GM23338 (cell line): Measurements from ENCODE around the gene CD244. TPM values are rescaled to one million over a fixed set of nuclear protein-coding genes. Genes with fewer than 3 reads are reported as not detected.
A peak's percentile ranks its signal among the peaks of the same experiment; 100 is the strongest.

ENCODE experiments used
- ATAC-seq: fragments of 200-7000 bp; cut with Tn5 transposase; 3 replicates; pipeline ENCODE4 v1.9.1; 2020
- DNase-seq: peaks from one replicate; pipeline ENCODE4 v3.0.0-alpha.2; 2015; ENCODE audit warnings: low spot score
- H2AFZ ChIP-seq: fragments of 200-600 bp; sonication (generic); 2 replicates; pipeline ENCODE4 v1.8.0; 2016; ENCODE audit warnings: antibody characterized with exemption, mild to moderate bottlenecking, moderate library complexity
- H3F3A ChIP-seq: fragments of 200-600 bp; sonication (generic); replicated peaks from 2 replicates; pipeline ENCODE4 v1.8.0; 2017; ENCODE audit warnings: antibody characterized with exemption, mixed run types, low read depth
- H3K27ac ChIP-seq: fragments of 200-600 bp; sonication (generic); 2 replicates; pipeline ENCODE4 v1.6.1; 2016; ENCODE audit warnings: low read depth
- H3K27me3 ChIP-seq: fragments of 200-600 bp; sonication (generic); 2 replicates; pipeline ENCODE4 v1.8.0; 2016; ENCODE audit warnings: mild to moderate bottlenecking, mixed run types, moderate library complexity; ENCODE audit not compliant: insufficient read depth
- H3K36me3 ChIP-seq: fragments of 200-600 bp; sonication (generic); 2 replicates; pipeline ENCODE4 v1.8.0; 2016; ENCODE audit warnings: mild to moderate bottlenecking; ENCODE audit not compliant: insufficient read depth
- H3K4me1 ChIP-seq: fragments of 200-600 bp; sonication (generic); 2 replicates; pipeline ENCODE4 v1.8.0; 2016; ENCODE audit warnings: mild to moderate bottlenecking, moderate library complexity; ENCODE audit not compliant: insufficient read depth
- H3K4me2 ChIP-seq: fragments of 200-600 bp; sonication (generic); 2 replicates; pipeline ENCODE4 v1.7.1; 2017; ENCODE audit warnings: mixed run types
- H3K4me3 ChIP-seq: fragments of 200-600 bp; sonication (generic); 2 replicates; pipeline ENCODE4 v1.6.1; 2016; ENCODE audit warnings: mixed run types
- H3K79me2 ChIP-seq: fragments of 200-600 bp; sonication (generic); replicated peaks from 2 replicates; pipeline ENCODE4 v1.8.0; 2017; ENCODE audit warnings: mild to moderate bottlenecking; ENCODE audit not compliant: insufficient read depth
- H3K9me2 ChIP-seq: fragments of 200-600 bp; sonication (generic); 2 replicates; pipeline ENCODE4 v1.8.0; 2017; ENCODE audit not compliant: insufficient read depth
- H4K20me1 ChIP-seq: fragments of 200-600 bp; sonication (generic); replicated peaks from 2 replicates; pipeline ENCODE4 v1.8.0; 2017; ENCODE audit warnings: mild to moderate bottlenecking; ENCODE audit not compliant: insufficient read depth
- H3K27ac Mint-ChIP-seq: 2 replicates; pipeline ENCODE4 v1.8.0; 2020; ENCODE audit warnings: inconsistent platforms, mild to moderate bottlenecking, moderate library complexity, mixed read lengths
- H3K27me3 Mint-ChIP-seq: 3 replicates; pipeline ENCODE4 v1.8.0; 2022; ENCODE audit warnings: low read depth, mild to moderate bottlenecking, moderate library complexity, mixed read lengths, inconsistent platforms; ENCODE audit not compliant: insufficient read depth, poor library complexity
- H3K36me3 Mint-ChIP-seq: 3 replicates; pipeline ENCODE4 v1.8.0; 2021; ENCODE audit warnings: low read depth, mild to moderate bottlenecking, inconsistent platforms, moderate library complexity, mixed read lengths
- H3K4me1 Mint-ChIP-seq: 3 replicates; pipeline ENCODE4 v1.8.0; 2020; ENCODE audit warnings: mild to moderate bottlenecking, inconsistent platforms, mixed read lengths
- H3K4me3 Mint-ChIP-seq: 3 replicates; pipeline ENCODE4 v1.8.0; 2021; ENCODE audit warnings: moderate library complexity, mild to moderate bottlenecking, inconsistent platforms, mixed read lengths
- H3K9me3 Mint-ChIP-seq: 3 replicates; pipeline ENCODE4 v1.8.0; 2020; ENCODE audit warnings: moderate library complexity, mild to moderate bottlenecking, inconsistent platforms, mixed read lengths
- polyA plus RNA-seq: library from polyadenylated mRNA; unstranded; fragments of >200 nt; fragmentation: Nextera tagmentation; extraction: Ambion mirVana; gene quantifications from 2 replicates; pipeline ENCODE4 v1.2.1, GENCODE V29; 2016
- total RNA-seq: library from RNA; depleted of rRNA; stranded (reverse); fragments of >200 nt; shearing (Covaris generic); gene quantifications from 2 replicates; pipeline ENCODE4 v1.2.3, GENCODE V29; 2014
- TF ChIP-seq, protein P1 (sequence below): IDR thresholded peaks from 2 replicates; pipeline ENCODE4 v1.6.1; 2016; ENCODE audit warnings: antibody characterized with exemption
- TF ChIP-seq, protein P2 (sequence below), 2 experiments: fragments of 200-600 bp in 1 of 2; sonication (generic) in 1 of 2; conservative IDR thresholded peaks; 2 replicates each; pipeline versions ENCODE4 v1.5.1 to v1.6.1; 2016 to 2017; ENCODE audit warnings: antibody characterized with exemption in 2 of 2, low read depth in 2 of 2, mild to moderate bottlenecking in 2 of 2, moderate library complexity in 1 of 2

Gene CD244
- total and polyA plus RNA-seq, 2 experiments from 2014 or later = not detected

DNA sequence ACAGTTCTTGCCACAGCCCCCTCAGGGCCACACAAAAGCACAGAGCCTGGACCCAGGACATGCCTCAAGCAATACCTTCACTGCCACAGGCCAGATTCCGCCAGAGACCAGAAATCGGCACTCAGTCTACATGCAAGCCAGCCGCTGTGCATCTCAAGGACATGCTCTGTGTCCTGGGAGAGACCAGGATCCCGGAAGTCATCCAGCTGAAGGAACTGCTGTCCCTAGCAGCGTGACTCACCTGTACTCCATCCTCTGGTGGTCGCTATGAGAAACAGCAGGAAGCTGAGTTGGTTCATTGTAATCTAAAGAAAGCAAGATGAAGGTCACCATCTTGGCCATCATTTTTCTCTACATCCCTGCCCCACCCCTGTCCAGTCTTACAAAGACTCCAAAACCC lies 21.9 kb upstream of the CD244 start:
- ATAC-seq (peak; percentile 88), DNase-seq (peak; percentile 68)
- no peaks in the 10 kb centered on the region for H3F3A ChIP-seq

DNA sequence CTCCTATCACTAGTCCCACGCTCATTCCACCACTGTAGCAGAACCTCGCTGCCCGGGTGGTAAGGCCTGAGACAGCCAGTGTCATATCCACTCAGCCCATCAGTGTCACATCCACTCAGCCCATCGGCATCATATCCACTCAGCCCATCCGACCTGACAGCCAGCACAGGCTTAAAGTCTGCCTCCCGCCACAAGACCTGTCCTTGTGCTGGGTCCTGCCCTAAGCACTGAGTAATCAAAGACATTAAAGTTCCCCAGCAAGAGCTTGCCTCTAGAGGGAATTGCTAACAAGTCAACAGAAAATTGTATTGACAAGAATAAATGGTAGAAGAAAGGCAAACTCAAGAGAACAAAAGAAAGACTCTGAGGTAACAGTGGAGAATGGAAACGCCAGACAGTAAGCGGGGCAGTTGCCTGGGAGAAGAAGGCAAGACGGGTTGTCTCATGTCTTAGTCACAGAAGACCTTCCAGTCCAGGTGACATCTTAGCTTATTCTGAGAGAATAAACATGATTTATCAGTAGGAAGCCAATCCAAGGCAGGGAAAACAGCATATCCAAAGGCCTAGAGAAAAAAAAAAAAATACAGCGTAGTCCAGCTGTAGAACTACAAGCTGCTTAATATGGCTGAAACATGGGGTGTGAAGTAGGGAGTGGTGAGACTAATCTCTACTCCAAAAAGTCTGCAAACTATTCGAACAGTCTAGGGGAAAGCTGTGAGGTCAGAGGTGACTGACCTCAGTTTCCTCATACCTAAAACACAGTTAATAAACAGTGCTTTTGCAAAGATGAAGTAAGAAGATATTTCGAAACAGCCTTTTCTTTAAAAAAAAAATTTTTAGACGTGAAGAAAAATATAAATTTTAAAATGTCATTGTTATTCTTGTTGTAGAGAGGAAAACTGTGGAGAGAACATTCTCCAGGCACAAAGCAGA lies 21.2 kb upstream of the CD244 start:
- Histone ChIP-seq H3K4me3 (no peak overlapping the region), H2AFZ (no peak overlapping the region), H3K36me3 (no peaks in the 10 kb centered on the region), H3F3A (no peaks in the 10 kb centered on the region), H3K9me2 (0 out of 2 replicates have a peak, but pooled peaks cover 4% of the 10 kb centered on the region), H3K4me2 (no peak overlapping the region), H3K27ac (no peak overlapping the region), H3K79me2 (no peaks in the 10 kb centered on the region), H3K27me3 (no peaks in the 10 kb centered on the region), H3K4me1 (no peaks in the 10 kb centered on the region), H4K20me1 (no peaks in the 10 kb centered on the region)
- Mint-ChIP-seq H3K9me3 (no peaks in the 10 kb centered on the region), H3K27me3 (peaks cover 4% of the 10 kb centered on the region), H3K4me3 (no peak overlapping the region), H3K27ac (no peak overlapping the region), H3K4me1 (no peaks in the 10 kb centered on the region; the same call in 2 of the 3 replicates), H3K36me3 (no peaks in the 10 kb centered on the region)
- ATAC-seq = no peak
- no peak for DNase-seq
- TF ChIP-seq, protein P1, sequence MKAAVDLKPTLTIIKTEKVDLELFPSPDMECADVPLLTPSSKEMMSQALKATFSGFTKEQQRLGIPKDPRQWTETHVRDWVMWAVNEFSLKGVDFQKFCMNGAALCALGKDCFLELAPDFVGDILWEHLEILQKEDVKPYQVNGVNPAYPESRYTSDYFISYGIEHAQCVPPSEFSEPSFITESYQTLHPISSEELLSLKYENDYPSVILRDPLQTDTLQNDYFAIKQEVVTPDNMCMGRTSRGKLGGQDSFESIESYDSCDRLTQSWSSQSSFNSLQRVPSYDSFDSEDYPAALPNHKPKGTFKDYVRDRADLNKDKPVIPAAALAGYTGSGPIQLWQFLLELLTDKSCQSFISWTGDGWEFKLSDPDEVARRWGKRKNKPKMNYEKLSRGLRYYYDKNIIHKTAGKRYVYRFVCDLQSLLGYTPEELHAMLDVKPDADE = no peak
- TF ChIP-seq, protein P2, sequence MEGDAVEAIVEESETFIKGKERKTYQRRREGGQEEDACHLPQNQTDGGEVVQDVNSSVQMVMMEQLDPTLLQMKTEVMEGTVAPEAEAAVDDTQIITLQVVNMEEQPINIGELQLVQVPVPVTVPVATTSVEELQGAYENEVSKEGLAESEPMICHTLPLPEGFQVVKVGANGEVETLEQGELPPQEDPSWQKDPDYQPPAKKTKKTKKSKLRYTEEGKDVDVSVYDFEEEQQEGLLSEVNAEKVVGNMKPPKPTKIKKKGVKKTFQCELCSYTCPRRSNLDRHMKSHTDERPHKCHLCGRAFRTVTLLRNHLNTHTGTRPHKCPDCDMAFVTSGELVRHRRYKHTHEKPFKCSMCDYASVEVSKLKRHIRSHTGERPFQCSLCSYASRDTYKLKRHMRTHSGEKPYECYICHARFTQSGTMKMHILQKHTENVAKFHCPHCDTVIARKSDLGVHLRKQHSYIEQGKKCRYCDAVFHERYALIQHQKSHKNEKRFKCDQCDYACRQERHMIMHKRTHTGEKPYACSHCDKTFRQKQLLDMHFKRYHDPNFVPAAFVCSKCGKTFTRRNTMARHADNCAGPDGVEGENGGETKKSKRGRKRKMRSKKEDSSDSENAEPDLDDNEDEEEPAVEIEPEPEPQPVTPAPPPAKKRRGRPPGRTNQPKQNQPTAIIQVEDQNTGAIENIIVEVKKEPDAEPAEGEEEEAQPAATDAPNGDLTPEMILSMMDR (conservative IDR thresholded peaks at IDR 0.05; ENCODE audit: low read depth in 2 of 2) = no peak

More for the DNA sequence above, 21.9 kb upstream of the CD244 start:
- no peaks in the 10 kb centered on the region for H3K79me2 ChIP-seq
- Mint-ChIP-seq H3K36me3 (no peaks in the 10 kb centered on the region), H3K4me1 (no peaks in the 10 kb centered on the region; the same call in 2 of the 3 replicates), H3K27me3 (peaks cover 4% of the 10 kb centered on the region), H3K27ac (no peak overlapping the region), H3K4me3 (no peak overlapping the region), H3K9me3 (no peaks in the 10 kb centered on the region)
- H3K4me1 ChIP-seq = no peaks in the 10 kb centered on the region
- peak overlapping the region; percentile 87 for H2AFZ ChIP-seq
- H4K20me1 ChIP-seq = no peaks in the 10 kb centered on the region
- H3K27ac ChIP-seq = no peak overlapping the region
- no peaks in the 10 kb centered on the region for H3K27me3 ChIP-seq
- H3K4me3 ChIP-seq = no peak overlapping the region
- H3K9me2 ChIP-seq = 0 out of 2 replicates have a peak, but pooled peaks cover 4% of the 10 kb centered on the region
- TF ChIP-seq, protein P1 = no peak
- TF ChIP-seq, protein P2 (conservative IDR thresholded peaks at IDR 0.05; ENCODE audit: low read depth in 2 of 2) = peak; percentile 43 to 47; a peak in 3 of 4 replicates
- H3K4me2 ChIP-seq = no peak overlapping the region
- H3K36me3 ChIP-seq = no peaks in the 10 kb centered on the region
